ENCODE measurements around the gene FAM98C. TPM values are rescaled to one million over a fixed set of nuclear protein-coding genes. Genes with fewer than 3 reads are reported as not detected.
"Not testable (repeated sequence)": the region's sequence is repeated elsewhere in the genome, so short reads cannot be mapped to it uniquely, and the experiment has no call there.

Gene FAM98C
- polyA plus RNA-seq, 1 of the 3 experiments (the other 2 are of a cell fraction), result 26.7 TPM

GRCh38 chr19:38405276-38405675 lies 2.4 kb downstream of the FAM98C start:
- CTCF ChIA-PET, result interaction anchor here (0.6 kb wide), 1 partner anchor 495 kb away, joined by 3 read pairs; no protein-coding TSS in a partner anchor
- Histone ChIP-seq H3K9ac (no peak overlapping the region), H3K9me3 (no peaks in the 10 kb centered on the region), H3F3A (replicated peaks; ENCODE audit: insufficient read depth) (peaks cover 11% of the 10 kb centered on the region), H3K36me3 (replicated peaks in 1 of 2; ENCODE audit: control insufficient read depth in 1 of 2, insufficient read depth in 2 of 2, low read length in 1 of 2) (peaks cover 0 to 4% of the 10 kb centered on the region in 2 experiments), H3K4me3 (ENCODE audit: low read depth in 2 of 2, low read length in 1 of 2) (no peak overlapping the region), H4K20me1 (ENCODE audit: insufficient read depth) (no peaks in the 10 kb centered on the region), H3K79me2 (ENCODE audit: insufficient read depth) (peaks cover 6% of the 10 kb centered on the region; the same call in 1 of the 2 replicates), H3K4me2 (no peak overlapping the region), H3K9me2 (no peaks in the 10 kb centered on the region), H3K27me3 (ENCODE audit: insufficient read depth) (no peaks in the 10 kb centered on the region), H3K4me1 (ENCODE audit: control insufficient read depth in 1 of 2, insufficient read depth in 2 of 2, low read depth in 1 of 2, low read length in 1 of 2) (no peaks in the 10 kb centered on the region; a peak in 1 of 4 replicates), H2AFZ (ENCODE audit: low read depth) (no peak overlapping the region), H3K27ac (ENCODE audit: low read depth in 2 of 2, low read length in 1 of 2) (no peak overlapping the region)
- no peak for TF ChIP-seq CHD2 (IDR thresholded peaks at IDR 0.05; ENCODE audit: low read length, partially characterized antibody)
- no peak for TF ChIP-seq EP300 (IDR thresholded peaks at IDR 0.05; ENCODE audit: borderline replicate concordance in 1 of 2, low read depth in 1 of 2, low read length in 1 of 2)
- TF ChIP-seq POLR2AphosphoS5 (IDR thresholded peaks at IDR 0.05; ENCODE audit: low read depth, low read length), result no peak
- no peak for TF ChIP-seq FOSL2 (IDR thresholded peaks at IDR 0.05; ENCODE audit: borderline replicate concordance, low read depth)
- no peak for TF ChIP-seq EZH2phosphoT487 (IDR thresholded peaks at IDR 0.05; ENCODE audit: borderline replicate concordance, low read depth)
- no peak for TF ChIP-seq NFIC (IDR thresholded peaks at IDR 0.05; ENCODE audit: borderline replicate concordance)
- TF ChIP-seq, protein P1, sequence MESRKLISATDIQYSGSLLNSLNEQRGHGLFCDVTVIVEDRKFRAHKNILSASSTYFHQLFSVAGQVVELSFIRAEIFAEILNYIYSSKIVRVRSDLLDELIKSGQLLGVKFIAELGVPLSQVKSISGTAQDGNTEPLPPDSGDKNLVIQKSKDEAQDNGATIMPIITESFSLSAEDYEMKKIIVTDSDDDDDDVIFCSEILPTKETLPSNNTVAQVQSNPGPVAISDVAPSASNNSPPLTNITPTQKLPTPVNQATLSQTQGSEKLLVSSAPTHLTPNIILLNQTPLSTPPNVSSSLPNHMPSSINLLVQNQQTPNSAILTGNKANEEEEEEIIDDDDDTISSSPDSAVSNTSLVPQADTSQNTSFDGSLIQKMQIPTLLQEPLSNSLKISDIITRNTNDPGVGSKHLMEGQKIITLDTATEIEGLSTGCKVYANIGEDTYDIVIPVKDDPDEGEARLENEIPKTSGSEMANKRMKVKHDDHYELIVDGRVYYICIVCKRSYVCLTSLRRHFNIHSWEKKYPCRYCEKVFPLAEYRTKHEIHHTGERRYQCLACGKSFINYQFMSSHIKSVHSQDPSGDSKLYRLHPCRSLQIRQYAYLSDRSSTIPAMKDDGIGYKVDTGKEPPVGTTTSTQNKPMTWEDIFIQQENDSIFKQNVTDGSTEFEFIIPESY (IDR thresholded peaks at IDR 0.05; ENCODE audit: borderline replicate concordance, low read depth), result no peak
- TF ChIP-seq NRF1 (IDR thresholded peaks at IDR 0.05; ENCODE audit: low read depth, low read length), result no peak
- 97% methylated on average over 8 of the region's 8 CpGs for WGBS (ENCODE audit: low lambda C conversion rate)
- no peak for DNase-seq
- POLR2A ChIA-PET, result interaction anchor here (1.1 kb wide), 1 partner anchor 31 kb away, joined by 3 read pairs; the partner anchor contains the start of gene PSMD8

DNA sequence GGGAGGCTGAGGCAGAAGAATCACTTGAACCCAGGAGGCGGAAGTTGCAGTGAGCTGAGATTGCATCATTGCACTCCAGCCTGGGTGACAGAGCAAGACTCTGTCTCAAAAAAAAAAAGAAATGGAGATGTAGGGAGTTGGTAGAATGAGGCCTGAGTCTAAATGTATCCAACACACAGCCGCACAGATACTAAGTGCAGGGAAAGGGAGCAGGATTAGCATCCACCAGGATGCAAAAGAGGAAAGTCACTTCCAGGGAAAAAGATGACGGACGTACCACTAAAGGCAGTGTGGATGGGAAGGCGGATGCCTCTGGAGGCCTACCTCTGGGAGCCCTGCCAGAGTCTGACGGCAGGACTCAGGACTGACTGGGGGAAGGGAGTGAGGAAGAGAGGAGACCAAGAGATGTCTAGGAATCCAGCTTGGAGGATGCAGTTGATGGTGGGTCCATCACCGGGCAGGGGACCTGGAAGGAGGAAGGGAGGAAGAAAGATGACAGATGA lies 6.8 kb downstream of the FAM98C start:
- Histone ChIP-seq H3K4me1 (ENCODE audit: control insufficient read depth in 1 of 2, insufficient read depth in 2 of 2, low read depth in 1 of 2, low read length in 1 of 2) (no peaks in the 10 kb centered on the region), H3K27ac (ENCODE audit: low read depth in 2 of 2, low read length in 1 of 2) (no peak overlapping the region), H4K20me1 (ENCODE audit: insufficient read depth) (no peaks in the 10 kb centered on the region), H3K9ac (no peak overlapping the region), H3K36me3 (replicated peaks in 1 of 2; ENCODE audit: control insufficient read depth in 1 of 2, insufficient read depth in 2 of 2, low read length in 1 of 2) (peaks cover 0 to 4% of the 10 kb centered on the region in 2 experiments), H3K79me2 (ENCODE audit: insufficient read depth) (no peaks in the 10 kb centered on the region), H3K4me3 (ENCODE audit: low read depth in 2 of 2, low read length in 1 of 2) (no peak overlapping the region), H3F3A (replicated peaks; ENCODE audit: insufficient read depth) (peaks cover 3% of the 10 kb centered on the region), H2AFZ (ENCODE audit: low read depth) (no peak overlapping the region), H3K27me3 (ENCODE audit: insufficient read depth) (no peaks in the 10 kb centered on the region), H3K9me3 (no peaks in the 10 kb centered on the region), H3K9me2 (no peaks in the 10 kb centered on the region), H3K4me2 (no peak overlapping the region)
- DNase-seq, result no peak
- TF ChIP-seq TCF12 (IDR thresholded peaks at IDR 0.05), result no peak
- TF ChIP-seq, protein P2, sequence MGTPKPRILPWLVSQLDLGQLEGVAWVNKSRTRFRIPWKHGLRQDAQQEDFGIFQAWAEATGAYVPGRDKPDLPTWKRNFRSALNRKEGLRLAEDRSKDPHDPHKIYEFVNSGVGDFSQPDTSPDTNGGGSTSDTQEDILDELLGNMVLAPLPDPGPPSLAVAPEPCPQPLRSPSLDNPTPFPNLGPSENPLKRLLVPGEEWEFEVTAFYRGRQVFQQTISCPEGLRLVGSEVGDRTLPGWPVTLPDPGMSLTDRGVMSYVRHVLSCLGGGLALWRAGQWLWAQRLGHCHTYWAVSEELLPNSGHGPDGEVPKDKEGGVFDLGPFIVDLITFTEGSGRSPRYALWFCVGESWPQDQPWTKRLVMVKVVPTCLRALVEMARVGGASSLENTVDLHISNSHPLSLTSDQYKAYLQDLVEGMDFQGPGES (IDR thresholded peaks at IDR 0.05; ENCODE audit: low read depth, low read length), result no peak
- no peak for TF ChIP-seq FOXM1 (IDR thresholded peaks at IDR 0.05; ENCODE audit: low read depth)
- WGBS (ENCODE audit: low lambda C conversion rate), result 87% methylated on average over 7 of the region's 7 CpGs
- CTCF ChIA-PET, result no interaction called here
- POLR2A ChIA-PET, result no interaction called here

DNA sequence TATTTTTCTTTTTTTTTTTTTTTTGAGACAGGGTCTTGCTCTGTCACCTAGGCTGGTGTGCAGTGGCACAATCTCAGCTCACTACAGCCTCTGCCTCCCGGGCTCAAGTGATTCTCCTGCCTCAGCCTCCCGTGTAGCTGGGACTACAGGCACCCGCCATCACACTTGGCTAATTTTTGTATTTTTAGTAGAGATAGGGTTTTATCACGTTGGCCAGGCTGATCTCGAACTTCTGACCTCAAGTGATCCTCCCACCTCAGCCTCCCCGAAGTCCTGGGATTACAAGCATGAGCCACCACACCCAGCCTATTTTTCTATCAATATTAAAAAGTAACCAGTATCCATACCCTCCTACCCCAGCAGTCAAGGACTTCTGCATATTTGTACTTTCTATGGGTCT lies 7.5 kb downstream of the FAM98C start:
- POLR2A ChIA-PET; DNase-seq; CTCF ChIA-PET; H3K4me1 ChIP-seq (ENCODE audit: control insufficient read depth in 1 of 2, insufficient read depth in 2 of 2, low read depth in 1 of 2, low read length in 1 of 2); H4K20me1 ChIP-seq (ENCODE audit: insufficient read depth); H3F3A ChIP-seq (replicated peaks; ENCODE audit: insufficient read depth); H2AFZ ChIP-seq (ENCODE audit: low read depth); H3K27ac ChIP-seq (ENCODE audit: low read depth in 2 of 2, low read length in 1 of 2); H3K4me3 ChIP-seq (ENCODE audit: low read depth in 2 of 2, low read length in 1 of 2); H3K79me2 ChIP-seq (ENCODE audit: insufficient read depth); H3K27me3 ChIP-seq (ENCODE audit: insufficient read depth); H3K4me2 ChIP-seq; H3K36me3 ChIP-seq (replicated peaks in 1 of 2; ENCODE audit: control insufficient read depth in 1 of 2, insufficient read depth in 2 of 2, low read length in 1 of 2); H3K9me3 ChIP-seq; H3K9me2 ChIP-seq; H3K9ac ChIP-seq: not testable (repeated sequence)
- WGBS (ENCODE audit: low lambda C conversion rate), result 60% methylated on average over 6 of the region's 6 CpGs
